Fibroblast of lung (primary cell): ENCODE data around the gene MEOX2.

Experiments used
- EZH2 ChIP-seq: IDR thresholded peaks from 2 replicates; pipeline ENCODE4 v1.5.1; 2012; ENCODE audit warnings: low read length, control low read depth, mild to moderate bottlenecking; ENCODE audit errors: missing control alignments
- TF ChIP-seq, protein P1 (sequence below), 2 donors: IDR thresholded peaks in 1 of 2; conservative IDR thresholded peaks in 1 of 2; 1 replicate in 1 of 2; 2 replicates in 1 of 2; pipeline ENCODE4 v1.5.1; 2011 to 2012; ENCODE audit warnings: low read length in 2 of 2, control low read depth in 1 of 2, inconsistent platforms in 1 of 2, low read depth in 1 of 2, mild to moderate bottlenecking in 1 of 2

- TF ChIP-seq, protein P1, sequence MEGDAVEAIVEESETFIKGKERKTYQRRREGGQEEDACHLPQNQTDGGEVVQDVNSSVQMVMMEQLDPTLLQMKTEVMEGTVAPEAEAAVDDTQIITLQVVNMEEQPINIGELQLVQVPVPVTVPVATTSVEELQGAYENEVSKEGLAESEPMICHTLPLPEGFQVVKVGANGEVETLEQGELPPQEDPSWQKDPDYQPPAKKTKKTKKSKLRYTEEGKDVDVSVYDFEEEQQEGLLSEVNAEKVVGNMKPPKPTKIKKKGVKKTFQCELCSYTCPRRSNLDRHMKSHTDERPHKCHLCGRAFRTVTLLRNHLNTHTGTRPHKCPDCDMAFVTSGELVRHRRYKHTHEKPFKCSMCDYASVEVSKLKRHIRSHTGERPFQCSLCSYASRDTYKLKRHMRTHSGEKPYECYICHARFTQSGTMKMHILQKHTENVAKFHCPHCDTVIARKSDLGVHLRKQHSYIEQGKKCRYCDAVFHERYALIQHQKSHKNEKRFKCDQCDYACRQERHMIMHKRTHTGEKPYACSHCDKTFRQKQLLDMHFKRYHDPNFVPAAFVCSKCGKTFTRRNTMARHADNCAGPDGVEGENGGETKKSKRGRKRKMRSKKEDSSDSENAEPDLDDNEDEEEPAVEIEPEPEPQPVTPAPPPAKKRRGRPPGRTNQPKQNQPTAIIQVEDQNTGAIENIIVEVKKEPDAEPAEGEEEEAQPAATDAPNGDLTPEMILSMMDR (conservative IDR thresholded peaks at IDR 0.05 in 1 of 2, IDR thresholded peaks at IDR 0.05 in 1 of 2; ENCODE audit: low read depth in 1 of 2, low read length in 2 of 2): no peak
- TF ChIP-seq EZH2: no peak
Observed at GRCh38 chr7:15647309-15647708, 39.2 kb downstream of the MEOX2 start.
